H1 (cell line): ENCODE results near the gene FDPS. TPM values are rescaled to one million over a fixed set of nuclear protein-coding genes. Genes with fewer than 3 reads are reported as not detected.

ENCODE experiments used
- BRCA1 ChIP-seq: IDR thresholded peaks from 2 replicates; pipeline ENCODE4 v1.6.1; 2012; ENCODE audit warnings: low read depth, low read length, improper control_type of control experiment
- EZH2 ChIP-seq: fragments of 200-600 bp; sonication (generic); IDR thresholded peaks from 2 replicates; pipeline ENCODE4 v1.7.1; 2012; ENCODE audit warnings: low read depth, mild to moderate bottlenecking, moderate library complexity, low read length, inconsistent platforms; ENCODE audit not compliant: severe bottlenecking
- POU5F1 ChIP-seq: IDR thresholded peaks from 2 replicates; pipeline ENCODE4 v1.6.1; 2011; ENCODE audit warnings: low read depth, mild to moderate bottlenecking, low read length, moderate library complexity
- polyA plus RNA-seq, 7 experiments: library from polyadenylated mRNA; depleted of rRNA in 3 of 7; stranded (reverse) in 5 of 7; unstranded in 2 of 7; fragments of >200 nt in 5 of 7; fragments of 200-250 nt in 2 of 7; gene quantifications; 1 replicate in 5 of 7; 2 replicates in 1 of 7; 4 replicates in 1 of 7; pipeline versions ENCODE4 v1.2.1 to v1.2.3, GENCODE V29; 2011 to 2013; ENCODE audit warnings: missing spikeins in 2 of 7, mixed read lengths in 2 of 7
- total RNA-seq: library from RNA; stranded (reverse); fragmentation: NEBNext Ultra II Directional; extraction: Animal tissue kit (Norgen Biotek cat#: 25700); gene quantifications from 2 replicates; pipeline ENCODE4 v1.2.1, GENCODE V29; 2021

The FDPS gene
- total and polyA plus RNA-seq, 2 of the 8 experiments (the other 6 are each of a cell fraction or from before 2014, with no cell fraction given) = 267 to 368 TPM

GRCh38 chr1:155278689-155279160 lies 29.9 kb upstream of the FDPS start (continued):
- no peak for TF ChIP-seq EZH2
- TF ChIP-seq BRCA1 = no peak
- TF ChIP-seq POU5F1 = no peak
